Tibial nerve (tissue), 4 donors: ENCODE results near the gene TMIGD3. TPM values are rescaled to one million over a fixed set of nuclear protein-coding genes. Genes with fewer than 3 reads are reported as not detected.

ENCODE experiments used
- DNase-seq, 2 donors: peaks; one replicate each; pipeline ENCODE4 v3.0.0-alpha.2; 2019; ENCODE audit warnings: low spot score in 2 of 2
- H3K27ac ChIP-seq, 4 donors: fragments of 200-600 bp; sonication (generic) in 3 of 4; one replicate each; pipeline ENCODE4 v1.5.1; 2017 to 2019; ENCODE audit warnings: mild to moderate bottlenecking in 1 of 4
- H3K27me3 ChIP-seq, 2 donors: fragments of 200-600 bp; sonication (generic) in 1 of 2; one replicate each; pipeline versions ENCODE4 v1.5.1 to v1.6.0; 2017 to 2019
- H3K36me3 ChIP-seq, 3 donors: fragments of 200-600 bp; sonication (generic); one replicate each; pipeline ENCODE4 v1.5.1; 2018 to 2019
- H3K4me1 ChIP-seq, 4 donors: fragments of 200-600 bp; sonication (generic) in 3 of 4; one replicate each; pipeline ENCODE4 v1.5.1; 2017 to 2019
- H3K4me3 ChIP-seq, 4 donors: fragments of 200-600 bp; sonication (generic) in 3 of 4; one replicate each; pipeline ENCODE4 v1.5.1; 2017 to 2019; ENCODE audit warnings: mild to moderate bottlenecking in 1 of 4, moderate library complexity in 1 of 4
- H3K9me3 ChIP-seq, 4 donors: fragments of 200-600 bp; sonication (generic) in 3 of 4; one replicate each; pipeline ENCODE4 v1.5.1; 2017 to 2019
- EP300 ChIP-seq, 2 donors: sonication (generic); formaldehyde crosslinking; IDR thresholded peaks; one replicate each; pipeline ENCODE4 v1.6.1; 2017; ENCODE audit warnings: antibody characterized with exemption in 2 of 2, mild to moderate bottlenecking in 1 of 2
- POLR2A ChIP-seq, 2 donors: fragments of 450-650 bp; IDR thresholded peaks; one replicate each; pipeline ENCODE4 v1.6.1; 2017; ENCODE audit warnings: antibody characterized with exemption in 2 of 2, mild to moderate bottlenecking in 2 of 2, moderate library complexity in 2 of 2
- WGBS, 2 donors: methylation state at CpG; one replicate each; pipeline ENCODE4 v1.1.5; 2018; 5-methylcytosine and 5-hydroxymethylcytosine counted together
- total RNA-seq, 4 donors: library from RNA; depleted of rRNA; stranded (reverse); fragments of >200 nt; gene quantifications; one replicate each; pipeline ENCODE4 v1.1.0, GENCODE V29; 2016
- TF ChIP-seq, protein P1 (sequence below), 5 experiments: fragments of 200-600 bp in 3 of 5; fragments of 450-650 bp in 2 of 5; sonication (generic) in 3 of 5; IDR thresholded peaks; one replicate each; pipeline ENCODE4 v1.5.1; 2016 to 2019; ENCODE audit warnings: antibody characterized with exemption in 5 of 5, mild to moderate bottlenecking in 3 of 5, moderate library complexity in 2 of 5

TMIGD3 gene
- total RNA-seq, 4 donors from 2014 or later: 0.59 to 9.6 (median 2.3) TPM

DNA sequence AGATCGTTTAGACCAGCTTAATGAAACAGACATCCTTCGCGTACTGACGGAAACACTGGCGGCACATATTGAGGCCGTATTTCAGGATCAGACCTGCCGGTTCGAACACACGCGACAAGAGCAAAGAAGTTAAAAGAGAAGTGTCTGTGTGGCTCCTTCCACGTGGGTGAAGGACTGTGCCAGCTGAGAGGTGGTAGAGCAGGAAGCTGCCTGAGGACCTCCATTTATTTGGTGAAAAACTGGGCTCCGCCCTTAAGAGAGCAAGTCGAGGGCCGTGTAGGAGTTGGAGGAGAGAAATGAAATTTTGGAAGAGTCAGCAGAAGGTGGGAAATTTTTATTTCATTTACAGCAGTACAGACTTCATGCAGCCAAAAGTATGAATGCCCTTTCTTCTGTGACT lies 38.8 kb upstream of the TMIGD3 start:
- H3K27ac ChIP-seq: no peak overlapping the region
- 81 to 85% methylated on average over 14 of the region's 14 CpGs for WGBS, 2 donors
- no peak overlapping the region for H3K4me3 ChIP-seq

DNA sequence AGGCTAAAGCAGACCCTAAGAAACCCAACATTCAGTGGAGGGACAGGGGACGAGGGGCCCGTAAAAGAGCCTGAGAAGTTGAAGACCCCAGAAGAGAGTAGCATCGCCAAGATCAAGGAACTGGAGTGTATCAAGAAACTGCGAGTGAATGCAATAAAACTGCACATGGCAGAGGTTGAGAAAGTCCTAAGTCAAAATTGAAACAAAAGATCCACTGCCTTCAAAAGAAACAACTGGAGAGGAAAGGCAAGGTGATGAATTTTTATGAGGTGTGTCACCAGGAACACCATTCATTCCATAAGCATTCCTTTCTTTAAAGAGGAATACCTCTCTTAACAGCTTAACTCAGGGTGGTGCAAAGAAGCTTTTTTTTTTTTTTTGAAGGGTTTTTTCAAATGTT lies 38.3 kb upstream of the TMIGD3 start:
- H3K9me3 ChIP-seq: no peaks in the 10 kb centered on the region
- TF ChIP-seq POLR2A (IDR thresholded peaks at IDR 0.05): no peak
- TF ChIP-seq EP300 (IDR thresholded peaks at IDR 0.05): no peak
- TF ChIP-seq, protein P1, sequence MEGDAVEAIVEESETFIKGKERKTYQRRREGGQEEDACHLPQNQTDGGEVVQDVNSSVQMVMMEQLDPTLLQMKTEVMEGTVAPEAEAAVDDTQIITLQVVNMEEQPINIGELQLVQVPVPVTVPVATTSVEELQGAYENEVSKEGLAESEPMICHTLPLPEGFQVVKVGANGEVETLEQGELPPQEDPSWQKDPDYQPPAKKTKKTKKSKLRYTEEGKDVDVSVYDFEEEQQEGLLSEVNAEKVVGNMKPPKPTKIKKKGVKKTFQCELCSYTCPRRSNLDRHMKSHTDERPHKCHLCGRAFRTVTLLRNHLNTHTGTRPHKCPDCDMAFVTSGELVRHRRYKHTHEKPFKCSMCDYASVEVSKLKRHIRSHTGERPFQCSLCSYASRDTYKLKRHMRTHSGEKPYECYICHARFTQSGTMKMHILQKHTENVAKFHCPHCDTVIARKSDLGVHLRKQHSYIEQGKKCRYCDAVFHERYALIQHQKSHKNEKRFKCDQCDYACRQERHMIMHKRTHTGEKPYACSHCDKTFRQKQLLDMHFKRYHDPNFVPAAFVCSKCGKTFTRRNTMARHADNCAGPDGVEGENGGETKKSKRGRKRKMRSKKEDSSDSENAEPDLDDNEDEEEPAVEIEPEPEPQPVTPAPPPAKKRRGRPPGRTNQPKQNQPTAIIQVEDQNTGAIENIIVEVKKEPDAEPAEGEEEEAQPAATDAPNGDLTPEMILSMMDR (IDR thresholded peaks at IDR 0.05): no peak
- H3K36me3 ChIP-seq: no peaks in the 10 kb centered on the region
- 71 to 83% methylated on average over 4 of the region's 4 CpGs for WGBS, 2 donors
- no peak overlapping the region for H3K4me3 ChIP-seq
- H3K4me1 ChIP-seq: peaks cover 0 to 11% (median 1%) of the 10 kb centered on the region in 4 donors
- DNase-seq: no peak
- H3K27me3 ChIP-seq: no peaks in the 10 kb centered on the region
- no peak overlapping the region for H3K27ac ChIP-seq

More for the DNA sequence above, 38.8 kb upstream of the TMIGD3 start:
- peaks cover 0 to 10% (median 0%) of the 10 kb centered on the region in 4 donors for H3K4me1 ChIP-seq
- TF ChIP-seq, protein P1 (IDR thresholded peaks at IDR 0.05): no peak
- TF ChIP-seq POLR2A (IDR thresholded peaks at IDR 0.05): no peak
- no peak for TF ChIP-seq EP300 (IDR thresholded peaks at IDR 0.05)
- H3K27me3 ChIP-seq: no peaks in the 10 kb centered on the region
- H3K9me3 ChIP-seq: no peaks in the 10 kb centered on the region
- no peak for DNase-seq
- no peaks in the 10 kb centered on the region for H3K36me3 ChIP-seq

DNA sequence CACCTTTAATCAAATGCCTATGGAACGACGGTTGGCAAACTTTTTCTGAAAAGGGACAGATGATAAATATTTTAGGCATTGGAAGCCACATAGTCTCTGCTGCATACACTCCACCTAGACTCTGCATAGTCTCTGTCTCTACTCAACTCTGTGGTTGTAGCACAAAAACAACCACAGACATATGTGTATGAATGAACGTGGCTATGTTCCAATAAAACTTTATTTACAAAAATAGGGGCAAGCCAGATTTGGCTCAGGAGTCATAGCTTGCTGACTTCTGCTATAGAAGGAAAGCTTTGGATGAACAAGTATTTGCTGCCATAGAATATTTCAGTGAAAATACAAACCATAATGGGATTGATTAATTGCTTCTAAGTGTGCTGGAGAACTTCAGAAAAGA lies 37.5 kb upstream of the TMIGD3 start:
- H3K9me3 ChIP-seq: no peaks in the 10 kb centered on the region
- 88 to 95% methylated on average over 3 of the region's 3 CpGs for WGBS, 2 donors
- peaks cover 0 to 19% (median 4%) of the 10 kb centered on the region in 4 donors for H3K4me1 ChIP-seq
- no peaks in the 10 kb centered on the region for H3K27me3 ChIP-seq
- no peak overlapping the region for H3K27ac ChIP-seq
- H3K4me3 ChIP-seq: no peak overlapping the region
- no peak for DNase-seq
- no peaks in the 10 kb centered on the region for H3K36me3 ChIP-seq
- TF ChIP-seq, protein P1 (IDR thresholded peaks at IDR 0.05): no peak
- TF ChIP-seq EP300 (IDR thresholded peaks at IDR 0.05) (no peak), POLR2A (IDR thresholded peaks at IDR 0.05) (no peak)

DNA sequence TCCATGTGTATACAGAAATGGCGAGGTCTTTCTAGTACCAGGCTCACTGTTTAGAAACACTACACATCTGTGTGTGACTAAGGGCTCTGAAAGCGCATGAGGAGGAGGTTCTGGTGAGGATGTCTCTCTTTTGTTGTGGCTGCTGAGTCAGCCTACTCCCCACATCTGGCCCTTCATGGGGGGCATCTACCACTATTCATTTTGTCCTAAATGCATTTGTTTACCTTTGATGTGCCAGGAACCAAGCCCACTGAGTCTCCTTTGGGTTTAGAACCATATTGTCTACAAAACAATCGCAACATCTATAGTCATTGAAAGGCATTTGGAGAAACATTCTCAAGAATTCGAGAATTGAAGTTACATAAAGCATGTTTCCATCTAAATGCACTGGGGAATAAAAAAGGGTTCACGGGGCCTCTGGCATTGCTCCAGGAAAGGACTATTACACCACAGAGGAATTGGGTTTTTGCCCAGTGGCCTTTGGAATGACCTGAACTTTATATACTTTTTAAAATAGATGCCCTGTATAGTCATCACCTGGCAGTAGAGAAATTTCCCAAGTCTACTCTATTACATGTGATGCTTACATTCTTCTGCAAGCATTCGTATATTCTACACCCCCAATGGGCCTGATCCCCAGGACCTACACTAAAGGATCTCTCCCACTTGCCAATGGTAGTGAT lies 35.1 kb upstream of the TMIGD3 start:
- peaks cover 0 to 34% (median 6%) of the 10 kb centered on the region in 4 donors for H3K4me1 ChIP-seq
- no peaks in the 10 kb centered on the region for H3K27me3 ChIP-seq
- WGBS, 2 donors: 44 to 46% methylated on average over 6 of the region's 6 CpGs
- no peak for TF ChIP-seq POLR2A (IDR thresholded peaks at IDR 0.05)
- TF ChIP-seq, protein P1 (IDR thresholded peaks at IDR 0.05): no peak
- no peak for TF ChIP-seq EP300 (IDR thresholded peaks at IDR 0.05)
- no peaks in the 10 kb centered on the region for H3K9me3 ChIP-seq
- DNase-seq: no peak
- H3K4me3 ChIP-seq: no peak overlapping the region
- H3K27ac ChIP-seq: peak overlapping the region in 1 of 4 donors; percentile 14
- no peaks in the 10 kb centered on the region for H3K36me3 ChIP-seq
